Measurements from ENCODE around the gene ADAM19. TPM values are rescaled to one million over a fixed set of nuclear protein-coding genes. Genes with fewer than 3 reads are reported as not detected.
A peak's percentile ranks its signal among the peaks of the same experiment; 100 is the strongest.

The ADAM19 gene
- total RNA-seq, 2 donors from 2014 or later: 358 to 384 TPM

DNA sequence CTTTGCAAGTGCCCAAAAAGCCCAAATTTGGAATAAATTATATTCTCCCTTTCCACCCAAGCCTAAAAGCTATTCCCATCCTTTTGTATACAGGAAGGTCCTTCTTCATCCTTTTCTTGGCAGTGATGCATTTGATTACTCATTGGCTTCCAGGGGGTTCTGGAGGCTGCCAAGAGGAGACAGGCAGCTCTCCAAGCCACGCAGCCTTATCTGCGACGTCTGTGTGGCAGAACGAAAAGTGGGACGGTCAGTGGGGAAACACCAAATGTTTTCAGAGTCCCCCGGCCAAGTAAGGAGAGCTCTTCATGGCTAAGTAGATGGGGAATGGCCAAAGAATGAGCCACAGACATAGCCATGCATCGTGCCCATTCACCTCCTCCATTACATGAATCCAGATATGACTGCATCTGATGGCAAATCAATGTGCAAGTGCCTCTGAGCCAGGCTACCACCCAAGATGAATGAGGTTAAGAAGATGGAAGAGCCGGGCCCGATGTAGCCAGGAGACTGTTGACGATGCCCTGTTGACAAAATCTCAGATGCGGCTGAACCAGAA lies 12.1 kb downstream of the ADAM19 start:
- H3K4me3 Mint-ChIP-seq: peak overlapping the region; percentile 46
- DNase-seq (ENCODE audit: low spot score): no peak
- peaks cover 37% of the 10 kb centered on the region for H3K36me3 Mint-ChIP-seq
- H3K27ac Mint-ChIP-seq: peak overlapping the region in 1 of 2 donors; percentile 35
- ATAC-seq: no peak
- H3K27me3 Mint-ChIP-seq: no peaks in the 10 kb centered on the region
- peaks cover 37 to 53% of the 10 kb centered on the region in 2 donors for H3K4me1 Mint-ChIP-seq (ENCODE audit: low read depth in 2 of 2)
- H3K9me3 Mint-ChIP-seq: no peaks in the 10 kb centered on the region

DNA sequence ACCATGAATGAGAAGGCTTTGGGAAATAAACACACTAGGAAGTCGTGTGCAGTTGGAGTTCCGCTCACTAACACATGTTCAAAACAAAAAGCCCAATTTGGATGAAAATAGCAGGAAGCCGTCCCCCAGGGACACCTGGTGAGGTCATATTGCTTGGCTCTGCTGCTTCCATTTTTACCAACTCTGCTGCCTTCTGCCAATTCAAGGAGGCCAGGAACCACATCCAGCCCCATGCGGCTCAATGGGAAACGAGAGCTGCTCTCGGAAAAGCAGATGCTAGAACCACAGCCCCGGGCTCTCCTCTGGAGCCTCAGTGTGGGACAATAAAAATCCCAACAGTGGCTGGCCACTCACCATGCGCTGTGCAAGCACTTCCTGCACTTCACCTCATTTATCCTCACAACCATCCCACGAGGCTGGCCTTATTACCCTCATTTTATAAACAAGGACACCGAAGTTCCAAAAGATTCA lies 13.4 kb downstream of the ADAM19 start:
- Mint-ChIP-seq H3K9me3 (no peaks in the 10 kb centered on the region), H3K4me1 (ENCODE audit: low read depth in 2 of 2) (peaks cover 35 to 41% of the 10 kb centered on the region in 2 donors), H3K36me3 (peaks cover 39% of the 10 kb centered on the region), H3K27me3 (no peaks in the 10 kb centered on the region), H3K27ac (peak overlapping the region; percentile 17 to 66), H3K4me3 (no peak overlapping the region)
- ATAC-seq (no peak), DNase-seq (ENCODE audit: low spot score) (no peak)

DNA sequence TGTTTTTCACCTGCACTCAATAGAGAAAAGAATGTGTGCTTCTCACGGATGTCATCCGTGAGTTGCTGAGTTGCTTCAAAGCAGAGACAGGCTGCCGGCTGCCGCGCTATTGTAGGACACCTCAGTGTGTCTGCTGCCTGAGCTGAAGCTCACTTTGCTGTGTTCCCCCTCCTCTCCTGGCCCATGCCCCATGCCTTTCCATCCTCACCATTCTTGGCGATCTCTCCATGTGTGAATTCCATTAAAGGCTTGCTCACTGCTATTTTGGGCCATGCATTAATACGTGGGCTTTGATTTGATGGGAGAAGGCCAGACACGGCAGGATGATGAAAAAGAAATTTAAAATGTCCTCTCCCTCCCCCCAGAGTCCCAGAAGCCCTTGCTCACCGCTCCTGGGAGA lies 14.5 kb downstream of the ADAM19 start:
- Mint-ChIP-seq H3K36me3 (peaks cover 39% of the 10 kb centered on the region), H3K9me3 (no peaks in the 10 kb centered on the region), H3K27ac (peak overlapping the region in 1 of 2 donors; percentile 17), H3K27me3 (no peaks in the 10 kb centered on the region), H3K4me3 (peak overlapping the region; percentile 22), H3K4me1 (ENCODE audit: low read depth in 2 of 2) (peaks cover 32 to 36% of the 10 kb centered on the region in 2 donors)
- ATAC-seq (no peak), DNase-seq (ENCODE audit: low spot score) (no peak)

DNA sequence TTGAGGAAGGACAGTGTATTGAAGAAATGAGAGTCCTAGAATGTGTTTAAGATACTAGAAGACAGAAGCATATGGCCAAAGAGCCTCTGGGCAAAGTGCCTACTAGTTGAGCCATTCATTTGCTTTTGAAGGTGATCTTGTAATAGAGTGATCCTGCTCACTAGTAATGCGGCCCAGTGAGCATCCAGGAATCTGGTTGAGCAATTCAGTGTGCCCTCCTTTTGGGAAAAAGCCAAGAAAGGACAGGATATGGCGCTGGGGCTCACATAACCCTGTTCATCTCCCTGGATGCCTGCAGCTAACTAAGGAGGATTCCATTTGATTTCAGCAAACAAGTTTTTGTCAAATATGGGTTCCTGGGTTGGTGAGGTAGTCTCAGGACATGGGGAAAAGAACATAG lies 16.3 kb downstream of the ADAM19 start:
- Mint-ChIP-seq H3K9me3 (no peaks in the 10 kb centered on the region), H3K36me3 (peaks cover 39% of the 10 kb centered on the region), H3K27me3 (no peaks in the 10 kb centered on the region), H3K4me1 (ENCODE audit: low read depth in 2 of 2) (peaks cover 45 to 47% of the 10 kb centered on the region in 2 donors), H3K4me3 (no peak overlapping the region), H3K27ac (no peak overlapping the region)
- ATAC-seq (no peak), DNase-seq (ENCODE audit: low spot score) (no peak)

DNA sequence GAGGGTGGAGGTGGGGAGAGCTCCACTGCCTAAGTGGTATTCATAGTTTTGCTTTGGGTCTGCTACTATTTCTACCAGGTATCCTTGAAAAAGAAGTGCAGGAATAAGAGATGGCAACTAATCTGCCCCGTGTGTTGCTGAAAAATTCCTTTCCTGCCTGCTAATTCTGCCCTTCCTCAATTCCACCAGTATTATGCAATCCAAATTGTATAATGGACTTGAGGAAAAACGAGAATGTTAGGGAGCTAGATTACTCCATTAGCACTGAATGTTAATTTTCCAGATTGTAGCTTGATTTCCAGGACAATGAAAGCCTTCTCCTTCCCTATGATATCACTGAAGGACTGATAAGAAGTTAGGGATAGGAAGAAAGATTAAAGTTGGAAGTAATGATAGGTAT lies 16.9 kb downstream of the ADAM19 start:
- ATAC-seq (no peak), DNase-seq (ENCODE audit: low spot score) (no peak)
- Mint-ChIP-seq H3K4me3 (no peak overlapping the region), H3K36me3 (peaks cover 34% of the 10 kb centered on the region), H3K27ac (no peak overlapping the region), H3K9me3 (no peaks in the 10 kb centered on the region), H3K4me1 (ENCODE audit: low read depth in 2 of 2) (peaks cover 40 to 45% of the 10 kb centered on the region in 2 donors), H3K27me3 (no peaks in the 10 kb centered on the region)

DNA sequence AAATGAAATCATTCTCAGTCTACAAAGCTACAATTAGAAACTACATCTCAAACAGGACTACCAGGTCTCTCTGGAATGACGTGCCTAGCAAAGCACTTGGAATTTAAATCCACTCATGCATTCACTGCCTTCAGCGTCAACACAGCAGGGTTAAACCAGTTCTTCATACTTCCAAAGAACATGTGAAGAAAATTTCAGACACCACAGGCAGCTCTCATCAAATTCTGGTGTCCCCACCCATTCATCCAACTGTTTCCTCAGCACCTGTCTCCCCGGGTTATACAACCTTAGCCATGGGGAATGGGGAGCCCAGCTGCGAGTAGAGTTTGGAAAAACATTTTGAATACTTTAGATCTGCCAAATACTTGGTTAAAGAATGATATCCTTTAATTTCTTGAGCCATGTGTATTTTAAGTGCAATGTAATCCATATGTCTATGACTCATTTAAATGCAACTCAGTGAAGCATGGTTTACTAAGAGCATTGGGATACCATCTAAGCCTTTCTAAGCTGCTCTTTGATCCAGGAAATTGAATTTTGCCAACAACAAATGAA lies 17.5 kb downstream of the ADAM19 start:
- Mint-ChIP-seq H3K4me1 (ENCODE audit: low read depth in 2 of 2) (peaks cover 35 to 40% of the 10 kb centered on the region in 2 donors), H3K36me3 (peaks cover 30% of the 10 kb centered on the region), H3K4me3 (no peak overlapping the region), H3K27ac (no peak overlapping the region), H3K9me3 (no peaks in the 10 kb centered on the region), H3K27me3 (no peaks in the 10 kb centered on the region)
- ATAC-seq (no peak), DNase-seq (ENCODE audit: low spot score) (no peak)

DNA sequence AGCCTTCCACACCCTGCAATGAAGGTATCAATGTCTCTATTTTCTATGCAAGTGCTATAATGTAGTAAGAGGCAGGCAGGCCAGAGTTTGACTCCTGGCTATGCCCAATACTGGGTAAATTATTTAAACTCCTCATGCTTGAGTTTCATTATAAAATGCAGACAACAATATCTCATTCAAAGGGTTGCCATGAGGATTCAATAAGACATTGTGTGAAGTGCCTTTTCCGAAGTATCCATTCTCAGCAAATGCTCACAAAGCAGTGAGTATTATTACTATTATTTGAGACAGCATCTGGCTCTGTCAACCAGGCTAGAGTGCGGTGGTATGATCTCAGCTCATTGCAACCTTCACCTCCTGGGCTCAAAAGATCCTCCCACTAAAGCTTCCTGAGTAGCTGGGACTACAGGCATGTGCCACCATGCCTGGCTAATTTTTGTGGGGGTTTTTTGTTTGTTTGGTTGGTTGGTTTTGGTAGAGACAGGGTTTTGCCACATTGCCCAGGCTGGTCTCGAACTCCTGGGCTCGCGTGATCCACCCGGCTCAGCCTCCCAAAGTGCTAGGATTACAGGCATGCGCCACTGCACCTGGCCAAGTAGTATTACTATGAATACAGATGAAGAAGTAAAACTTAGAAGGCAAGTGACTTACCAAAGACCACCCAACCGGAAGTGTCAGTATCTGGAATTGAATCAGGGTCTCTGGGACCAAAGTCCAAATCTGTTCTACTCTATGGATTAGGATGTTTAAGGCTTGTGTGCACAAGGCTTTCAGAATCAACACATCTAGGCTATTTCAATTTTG lies 18.8 kb downstream of the ADAM19 start:
- peaks cover 33 to 43% of the 10 kb centered on the region in 2 donors for H3K4me1 Mint-ChIP-seq (ENCODE audit: low read depth in 2 of 2)
- H3K36me3 Mint-ChIP-seq: peaks cover 28% of the 10 kb centered on the region
- H3K27ac Mint-ChIP-seq: peak overlapping the region in 1 of 2 donors; percentile 66
- H3K9me3 Mint-ChIP-seq: no peaks in the 10 kb centered on the region
- no peaks in the 10 kb centered on the region for H3K27me3 Mint-ChIP-seq
- ATAC-seq: no peak
- DNase-seq (ENCODE audit: low spot score): no peak
- H3K4me3 Mint-ChIP-seq: no peak overlapping the region

DNA sequence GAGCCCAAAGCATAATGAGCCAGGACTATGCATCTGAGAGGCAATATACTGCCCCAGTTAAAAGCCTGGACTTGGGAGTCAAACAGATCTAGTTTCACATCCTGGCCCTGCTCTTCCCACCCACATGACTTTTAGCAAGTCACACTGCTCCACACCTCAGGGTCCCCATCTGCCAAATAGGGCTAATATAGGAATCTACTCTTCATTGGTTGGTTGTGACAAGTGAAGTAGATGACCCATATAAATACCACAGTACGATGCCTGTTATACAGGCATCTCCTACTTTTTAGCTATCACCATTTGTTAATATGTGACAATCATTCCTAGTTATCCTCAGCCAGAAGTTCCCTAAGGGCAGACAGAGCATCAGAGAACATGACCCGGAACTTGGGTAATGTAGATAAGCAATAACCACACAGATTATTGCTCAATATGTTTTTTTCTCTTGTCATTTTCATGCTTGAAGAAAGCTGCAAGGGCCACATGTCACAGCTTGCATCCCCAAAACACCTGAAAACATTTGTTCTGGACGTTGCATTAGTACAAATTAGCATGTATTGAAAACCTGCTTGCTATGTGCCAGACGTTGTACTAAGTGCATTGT lies 20.4 kb downstream of the ADAM19 start:
- DNase-seq (ENCODE audit: low spot score) (no peak), ATAC-seq (no peak)
- H3K9me3 Mint-ChIP-seq: no peaks in the 10 kb centered on the region
- peaks cover 32 to 48% of the 10 kb centered on the region in 2 donors for H3K4me1 Mint-ChIP-seq (ENCODE audit: low read depth in 2 of 2)
- peaks cover 37% of the 10 kb centered on the region for H3K36me3 Mint-ChIP-seq
- peak overlapping the region; percentile 6 for H3K4me3 Mint-ChIP-seq
- peak overlapping the region; percentile 12 to 26 for H3K27ac Mint-ChIP-seq
- no peaks in the 10 kb centered on the region for H3K27me3 Mint-ChIP-seq

DNA sequence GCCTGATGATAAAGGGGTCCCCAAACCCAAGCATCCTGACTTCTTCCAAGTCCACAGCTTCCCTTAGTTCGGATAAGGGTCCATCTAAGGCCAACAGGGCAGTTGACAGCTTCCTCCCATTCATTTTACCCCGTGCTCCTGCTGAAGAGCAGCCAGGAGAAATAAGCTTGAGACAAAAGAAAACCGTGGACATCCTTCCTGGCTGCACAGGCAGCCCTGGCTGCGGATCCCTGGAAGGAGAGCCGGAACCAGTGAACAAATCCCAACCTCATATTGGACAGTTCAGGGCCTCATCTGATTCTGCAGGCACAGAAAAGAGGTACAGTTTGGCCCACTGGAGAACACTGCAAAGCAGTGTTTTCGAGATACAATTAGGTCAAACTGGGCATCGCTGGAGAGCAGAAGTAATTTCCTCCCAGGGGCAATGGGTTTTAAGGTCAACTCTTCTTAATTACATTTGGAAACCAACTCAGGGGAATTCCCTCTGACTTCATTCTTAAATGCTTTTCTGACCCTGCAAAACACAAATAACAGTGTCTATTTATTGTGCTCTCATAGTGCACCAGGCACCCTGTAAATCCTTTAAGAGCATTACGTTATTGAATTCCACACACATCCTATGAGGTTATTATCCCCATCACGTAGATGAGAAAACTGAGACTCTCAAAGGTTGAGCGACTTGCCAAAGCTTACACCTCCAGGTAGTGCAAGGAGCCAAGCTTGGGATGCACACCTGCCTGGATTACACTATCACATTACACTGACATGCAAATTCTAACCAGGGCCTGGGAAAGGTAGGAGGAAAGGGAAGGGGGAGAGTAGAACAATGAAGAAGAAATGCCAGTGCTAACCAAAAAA lies 21.2 kb downstream of the ADAM19 start:
- peak overlapping the region in 1 of 2 donors; percentile 12 for H3K27ac Mint-ChIP-seq
- no peaks in the 10 kb centered on the region for H3K9me3 Mint-ChIP-seq
- peaks cover 36 to 55% of the 10 kb centered on the region in 2 donors for H3K4me1 Mint-ChIP-seq (ENCODE audit: low read depth in 2 of 2)
- peaks cover 41% of the 10 kb centered on the region for H3K36me3 Mint-ChIP-seq
- DNase-seq (ENCODE audit: low spot score) (no peak), ATAC-seq (no peak)
- H3K4me3 Mint-ChIP-seq: peak overlapping the region; percentile 6
- no peaks in the 10 kb centered on the region for H3K27me3 Mint-ChIP-seq

DNA sequence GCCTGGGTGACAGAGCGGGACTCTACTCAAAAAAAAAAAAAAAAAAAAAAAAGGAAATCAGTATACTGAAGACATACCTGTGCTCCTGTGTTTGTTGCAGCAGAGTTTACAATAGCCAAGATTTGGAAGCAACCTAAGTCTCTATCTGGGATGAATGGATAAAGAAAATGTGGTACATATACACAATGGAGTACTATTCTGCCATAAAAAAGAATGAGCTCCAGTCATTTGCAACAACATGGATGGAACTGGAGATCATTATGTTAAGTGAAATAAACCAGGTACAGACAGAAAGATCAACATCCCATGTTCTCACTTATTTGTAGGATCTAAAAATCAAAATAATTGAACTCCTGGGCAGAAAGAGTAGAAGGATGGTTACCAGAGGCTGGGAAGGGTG lies 22.9 kb downstream of the ADAM19 start:
- H3K4me3 Mint-ChIP-seq: peak overlapping the region; percentile 11
- H3K36me3 Mint-ChIP-seq: peaks cover 44% of the 10 kb centered on the region
- ATAC-seq (no peak), DNase-seq (ENCODE audit: low spot score) (no peak)
- peaks cover 47 to 73% of the 10 kb centered on the region in 2 donors for H3K4me1 Mint-ChIP-seq (ENCODE audit: low read depth in 2 of 2)
- no peaks in the 10 kb centered on the region for H3K27me3 Mint-ChIP-seq
- H3K9me3 Mint-ChIP-seq: no peaks in the 10 kb centered on the region
- H3K27ac Mint-ChIP-seq: no peak overlapping the region

DNA sequence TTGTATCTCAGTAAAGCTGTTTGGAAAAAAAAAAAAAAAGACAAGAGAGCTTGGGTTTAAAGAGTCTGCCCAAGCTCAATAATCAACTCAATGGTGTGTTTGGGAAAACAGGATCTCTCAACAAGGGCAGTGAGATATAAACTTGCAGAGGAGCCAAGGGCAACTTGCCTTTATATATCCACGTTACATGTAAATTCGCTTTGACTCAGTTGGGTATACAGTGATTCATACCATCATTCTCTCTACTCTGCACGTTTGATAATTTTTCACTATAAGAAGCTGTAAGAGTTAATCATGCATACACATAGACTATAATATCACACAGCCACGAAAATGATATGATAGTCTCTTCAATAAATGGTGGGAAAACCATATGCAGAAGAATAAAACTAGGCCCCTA lies 24.9 kb downstream of the ADAM19 start:
- no peak for DNase-seq (ENCODE audit: low spot score)
- ATAC-seq: no peak
- peak overlapping the region; percentile 35 for H3K4me3 Mint-ChIP-seq
- H3K9me3 Mint-ChIP-seq: no peaks in the 10 kb centered on the region
- no peaks in the 10 kb centered on the region for H3K27me3 Mint-ChIP-seq
- H3K4me1 Mint-ChIP-seq (ENCODE audit: low read depth in 2 of 2): peaks cover 52 to 86% of the 10 kb centered on the region in 2 donors
- H3K36me3 Mint-ChIP-seq: peaks cover 51% of the 10 kb centered on the region
- H3K27ac Mint-ChIP-seq: peak overlapping the region in 1 of 2 donors; percentile 86

DNA sequence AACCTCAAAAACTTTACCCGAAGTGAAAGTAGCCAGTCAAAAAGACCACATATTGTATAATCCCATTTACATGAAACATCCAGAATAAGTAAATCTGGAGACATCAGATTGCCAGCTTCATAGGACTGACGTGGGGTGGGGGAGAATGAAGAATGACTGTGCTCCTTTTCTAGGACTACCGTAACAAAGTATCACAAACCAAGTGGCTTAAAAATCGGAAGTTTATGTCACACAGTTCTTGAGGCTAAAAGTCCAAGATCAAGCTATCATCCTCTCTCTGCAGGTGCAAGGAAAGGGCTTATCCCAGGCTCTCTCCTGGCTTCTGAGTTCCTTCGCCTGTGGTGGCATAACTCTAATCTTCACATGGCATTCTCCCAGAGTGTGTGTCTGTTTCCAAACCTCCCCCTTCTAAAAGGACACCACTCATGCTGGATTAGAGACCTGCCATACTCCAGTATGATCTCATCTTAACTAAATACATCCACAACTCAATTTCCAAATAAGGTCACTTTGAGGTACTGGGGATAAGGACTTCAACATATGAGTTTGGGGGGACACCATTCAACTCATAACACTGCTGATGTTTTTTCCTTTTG lies 25.5 kb downstream of the ADAM19 start:
- no peaks in the 10 kb centered on the region for H3K27me3 Mint-ChIP-seq
- ATAC-seq (no peak), DNase-seq (ENCODE audit: low spot score) (no peak)
- H3K4me1 Mint-ChIP-seq (ENCODE audit: low read depth in 2 of 2): peaks cover 52 to 86% of the 10 kb centered on the region in 2 donors
- peaks cover 51% of the 10 kb centered on the region for H3K36me3 Mint-ChIP-seq
- no peaks in the 10 kb centered on the region for H3K9me3 Mint-ChIP-seq
- H3K4me3 Mint-ChIP-seq: peak overlapping the region; percentile 34
- peak overlapping the region; percentile 21 to 86 for H3K27ac Mint-ChIP-seq

DNA sequence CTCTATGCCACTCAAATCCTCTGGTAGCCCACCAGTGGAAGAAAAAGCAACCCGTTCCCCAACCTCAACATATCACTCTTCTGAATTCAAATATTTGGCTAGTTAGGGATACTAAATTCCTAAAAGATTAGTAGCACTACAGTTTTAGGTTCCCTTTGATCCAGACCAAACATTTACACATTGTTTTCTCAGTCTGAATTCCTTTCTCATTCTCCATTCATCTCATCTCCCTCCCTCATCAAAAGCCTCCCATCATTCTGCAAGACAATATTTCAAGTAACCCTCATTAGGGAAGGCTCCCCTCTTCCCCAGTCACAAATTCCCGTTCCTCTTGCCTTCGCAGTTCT lies 26.3 kb downstream of the ADAM19 start:
- ATAC-seq: no peak
- H3K9me3 Mint-ChIP-seq: no peaks in the 10 kb centered on the region
- H3K27ac Mint-ChIP-seq: peak overlapping the region; percentile 21 to 86
- H3K4me1 Mint-ChIP-seq (ENCODE audit: low read depth in 2 of 2): peaks cover 52 to 86% of the 10 kb centered on the region in 2 donors
- H3K27me3 Mint-ChIP-seq: no peaks in the 10 kb centered on the region
- peak overlapping the region; percentile 34 for H3K4me3 Mint-ChIP-seq
- DNase-seq (ENCODE audit: low spot score): no peak
- peaks cover 56% of the 10 kb centered on the region for H3K36me3 Mint-ChIP-seq
